ENCODE data around the gene NF2.
"Not testable (repeated sequence)": the region's sequence is repeated elsewhere in the genome, so short reads cannot be mapped to it uniquely, and the experiment has no call there.

Gene NF2

DNA sequence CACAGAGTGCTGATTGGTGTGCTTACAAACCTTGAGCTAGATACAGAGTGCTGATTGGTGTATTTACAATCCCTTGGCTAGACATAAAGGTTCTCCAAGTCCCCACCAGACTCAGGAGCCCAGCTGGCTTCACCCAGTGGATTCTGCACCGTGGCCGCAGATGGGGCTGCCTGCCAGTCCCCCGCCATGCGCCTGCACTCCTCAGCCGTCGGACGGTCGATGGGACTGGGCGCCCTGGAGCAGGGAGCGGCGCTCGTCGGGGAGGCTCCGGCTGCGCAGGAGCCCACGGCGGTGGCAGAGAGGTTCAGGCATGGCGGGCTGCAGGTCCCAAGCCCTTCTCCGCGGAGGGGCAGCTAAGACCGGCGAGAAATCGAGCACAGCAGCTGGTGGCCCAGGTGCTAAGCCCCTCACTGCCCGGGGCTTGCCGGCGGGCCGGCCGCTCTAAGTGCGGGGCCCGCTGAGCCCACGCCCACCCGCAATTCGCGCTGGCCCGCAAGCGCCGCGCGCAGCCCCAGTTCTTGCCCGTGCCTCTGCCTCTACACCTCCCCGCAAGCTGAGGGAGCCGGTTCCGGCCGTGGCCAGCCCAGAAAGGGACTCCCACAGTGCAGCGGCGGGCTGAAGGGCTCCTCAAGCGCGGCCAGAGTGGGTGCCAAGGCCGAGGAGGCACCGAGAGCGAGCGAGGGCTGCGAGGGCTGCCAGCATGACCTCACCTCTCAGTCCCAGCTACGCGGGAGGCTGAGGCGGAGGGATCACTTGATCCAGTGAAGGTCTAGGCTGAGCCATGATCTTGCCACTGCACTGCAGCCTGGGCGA, 5.4 kb upstream of the NF2 start:
- DNase-seq: not testable (repeated sequence)

- DNase-seq: no peak
These were observed 4.8 kb upstream of the NF2 start for GRCh38 chr22:29598684-29599020.

DNA sequence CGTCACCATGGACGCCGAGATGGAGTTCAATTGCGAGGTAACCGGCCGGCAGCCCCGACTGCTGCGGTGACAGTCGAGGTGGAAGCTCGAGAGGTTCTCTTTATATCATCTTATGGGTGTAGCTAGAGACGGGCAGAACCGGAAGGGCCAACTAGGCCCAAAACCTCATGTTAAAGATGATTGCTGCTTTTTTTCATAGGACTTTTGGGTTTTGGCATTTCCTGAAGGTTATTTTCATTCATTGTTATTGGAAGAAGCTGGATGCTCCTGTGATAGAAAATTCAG, 585 bp downstream of the NF2 start:
- DNase-seq: peak; percentile 54

DNA sequence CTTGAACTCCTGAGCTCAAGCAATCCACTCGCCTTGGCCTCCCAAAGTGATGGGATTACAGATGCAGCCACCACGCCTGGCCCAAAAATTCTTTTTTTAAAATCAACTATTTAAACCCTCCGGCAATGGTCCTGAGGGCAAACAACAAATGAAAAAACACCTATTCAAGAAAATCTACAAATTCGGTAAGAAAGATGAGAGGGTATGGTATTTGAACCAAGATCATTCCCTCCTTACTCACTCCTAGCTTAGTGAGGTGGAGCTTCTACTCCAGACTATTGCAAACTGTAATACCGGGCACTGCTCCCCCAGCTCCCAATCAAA, 2.1 kb downstream of the NF2 start:
- DNase-seq: no peak

DNA sequence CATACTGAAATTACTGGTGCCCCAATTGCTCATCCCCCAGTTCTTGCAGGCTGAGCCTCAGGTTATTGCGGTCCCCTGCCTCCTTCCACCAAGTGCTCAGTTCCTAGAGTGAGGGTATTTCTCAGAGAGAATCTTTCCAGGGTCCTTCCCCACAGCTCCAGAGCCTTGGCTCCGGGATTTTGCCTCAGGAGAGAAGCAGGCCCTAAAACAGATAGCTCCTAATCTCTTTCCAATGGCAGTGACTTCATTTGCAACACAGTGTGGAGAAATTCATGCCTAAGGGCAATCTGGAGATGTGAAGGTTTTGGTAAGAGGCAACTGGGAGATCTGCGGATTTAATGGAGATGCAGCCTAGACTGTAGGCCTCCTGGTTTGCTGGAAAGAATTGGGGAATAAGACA, 2.9 kb downstream of the NF2 start:
- DNase-seq: no peak

- no peak for DNase-seq
These were observed 4.0 kb downstream of the NF2 start for GRCh38 chr22:29607426-29607825.

GRCh38 chr22:29609139-29609538, 5.7 kb downstream of the NF2 start:
- no peak for DNase-seq

DNA sequence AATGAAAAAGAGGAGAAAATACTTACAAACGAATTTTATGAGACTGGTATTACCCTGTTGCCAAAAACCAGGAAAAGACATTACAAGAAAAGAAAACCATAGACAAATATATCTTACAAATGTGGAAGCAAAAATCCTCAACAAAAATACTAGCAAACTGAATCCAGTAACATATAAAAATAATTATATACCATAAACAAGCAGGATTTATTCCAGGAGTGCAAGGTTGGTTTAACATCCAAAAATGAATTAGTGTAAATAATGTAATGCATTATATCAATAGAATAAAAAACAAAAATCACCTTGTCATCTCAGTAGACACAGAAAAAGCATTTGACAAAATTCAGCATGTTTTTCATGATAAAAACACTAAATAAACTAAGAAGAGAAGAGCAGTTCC, 7.3 kb downstream of the NF2 start:
- DNase-seq: no peak

- no peak for DNase-seq
These were observed 12.4 kb downstream of the NF2 start for GRCh38 chr22:29615705-29616327.

- peak; percentile 49 for DNase-seq
These were observed 14.6 kb downstream of the NF2 start for GRCh38 chr22:29617922-29618629.

DNA sequence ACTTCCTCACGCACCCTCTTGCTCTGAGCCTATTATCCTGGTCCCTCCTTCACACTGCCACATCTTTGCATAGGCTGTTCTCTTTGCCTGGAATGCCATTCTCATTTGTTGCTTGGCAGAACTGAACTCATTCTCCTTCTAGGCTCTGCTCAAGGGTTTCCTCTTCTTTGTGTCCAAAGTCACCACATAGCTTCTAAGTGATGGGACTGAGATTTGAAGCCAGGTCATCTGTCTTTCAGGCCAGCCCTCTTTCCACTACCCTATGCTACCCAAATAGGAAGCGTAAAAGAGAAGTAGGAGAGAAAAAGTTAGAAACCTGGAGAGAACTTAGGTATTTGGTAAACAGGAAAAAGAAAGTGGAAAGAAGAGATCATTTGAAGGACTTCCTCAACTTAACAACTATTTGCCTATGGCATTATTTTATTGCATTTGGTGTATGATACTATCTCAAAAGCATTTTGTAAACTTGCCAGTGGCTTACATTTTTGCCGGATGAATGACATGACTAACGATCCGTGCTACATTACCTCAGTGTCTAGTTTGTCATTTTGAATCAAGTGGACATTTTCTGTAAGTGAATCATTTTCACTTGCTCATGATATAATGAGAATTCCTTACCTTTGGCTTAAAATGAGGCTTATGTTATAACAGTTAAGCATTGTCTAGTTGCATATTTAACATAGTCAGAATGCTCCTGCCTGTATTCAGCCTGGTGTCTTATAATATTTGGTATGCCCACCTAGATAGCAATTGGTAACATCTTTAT, 18.5 kb downstream of the NF2 start:
- no peak for DNase-seq

DNA sequence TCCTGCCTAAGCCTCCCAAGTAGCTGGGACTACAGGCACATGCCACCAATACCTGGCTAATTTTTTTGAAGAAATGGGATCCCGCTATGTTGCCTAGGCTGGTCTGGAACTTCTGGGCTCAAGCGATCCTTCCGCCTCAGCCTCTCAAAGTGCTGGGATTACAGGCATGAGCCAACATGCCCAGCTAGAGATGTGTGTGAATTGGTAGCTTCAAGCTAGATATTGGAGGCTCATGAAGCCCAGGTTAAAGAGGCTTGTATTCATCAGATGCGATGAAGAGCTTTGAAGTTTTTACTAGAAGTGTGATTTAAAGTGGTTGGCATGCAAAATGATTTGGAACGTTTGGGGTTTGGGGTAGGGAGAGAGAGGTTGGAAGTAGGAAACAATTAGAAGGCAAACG, 19.6 kb downstream of the NF2 start:
- no peak for DNase-seq

- no peak for DNase-seq
These were observed 20.2 kb downstream of the NF2 start for GRCh38 chr22:29623553-29624169.

DNA sequence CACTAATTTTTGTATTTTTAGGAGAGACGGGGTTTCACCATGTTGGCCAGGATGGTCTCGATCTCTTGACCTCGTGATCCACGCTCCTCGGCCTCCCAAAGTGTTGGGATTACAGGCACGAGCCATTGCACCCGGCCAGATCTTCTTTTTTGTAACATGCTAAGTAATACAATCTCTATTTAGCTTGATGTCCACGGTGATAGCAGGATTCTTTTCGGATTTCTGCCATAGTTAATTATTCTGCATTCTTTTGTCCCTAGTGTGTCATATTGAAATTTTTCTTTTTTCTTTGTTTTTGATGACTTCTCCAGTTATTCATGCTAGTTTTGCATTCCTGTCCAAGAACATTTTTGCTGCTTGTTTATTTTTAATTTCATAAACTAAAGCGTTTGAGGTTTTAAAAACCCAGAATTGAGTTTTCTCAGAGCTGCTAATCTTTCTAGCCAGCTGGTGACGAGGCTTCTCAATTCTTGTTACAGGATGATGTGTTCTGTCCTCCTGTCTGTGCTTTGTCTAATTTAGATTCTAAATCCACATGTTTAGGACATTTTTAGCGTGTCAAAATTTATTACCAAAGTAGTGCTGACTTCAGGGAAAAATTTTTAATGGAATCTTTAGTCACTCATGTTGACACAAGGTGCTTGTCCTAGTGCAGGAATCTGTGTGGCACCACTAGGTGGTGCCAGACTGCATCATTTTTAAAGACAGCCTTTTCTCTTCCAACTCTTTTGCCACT, 21.8 kb downstream of the NF2 start:
- DNase-seq: peak; percentile 56

GRCh38 chr22:29626497-29627195, 23.2 kb downstream of the NF2 start:
- DNase-seq: no peak

DNA sequence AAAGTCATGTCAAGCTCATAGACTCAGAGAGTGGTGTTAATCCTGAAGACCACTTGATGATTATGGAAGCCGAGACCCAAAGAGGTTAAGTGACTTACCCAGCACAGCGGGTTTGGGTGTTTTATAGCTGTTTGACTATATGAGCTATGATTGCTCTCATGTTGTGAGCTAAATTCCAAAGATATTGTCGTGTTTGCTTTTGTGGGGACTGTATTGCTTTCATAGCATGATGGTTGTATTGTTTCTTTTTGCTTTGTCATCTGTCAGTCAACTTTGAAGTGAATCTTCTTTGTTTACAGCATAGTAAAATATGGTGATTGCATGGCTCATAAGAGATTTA, 23.7 kb downstream of the NF2 start:
- no peak for DNase-seq

DNA sequence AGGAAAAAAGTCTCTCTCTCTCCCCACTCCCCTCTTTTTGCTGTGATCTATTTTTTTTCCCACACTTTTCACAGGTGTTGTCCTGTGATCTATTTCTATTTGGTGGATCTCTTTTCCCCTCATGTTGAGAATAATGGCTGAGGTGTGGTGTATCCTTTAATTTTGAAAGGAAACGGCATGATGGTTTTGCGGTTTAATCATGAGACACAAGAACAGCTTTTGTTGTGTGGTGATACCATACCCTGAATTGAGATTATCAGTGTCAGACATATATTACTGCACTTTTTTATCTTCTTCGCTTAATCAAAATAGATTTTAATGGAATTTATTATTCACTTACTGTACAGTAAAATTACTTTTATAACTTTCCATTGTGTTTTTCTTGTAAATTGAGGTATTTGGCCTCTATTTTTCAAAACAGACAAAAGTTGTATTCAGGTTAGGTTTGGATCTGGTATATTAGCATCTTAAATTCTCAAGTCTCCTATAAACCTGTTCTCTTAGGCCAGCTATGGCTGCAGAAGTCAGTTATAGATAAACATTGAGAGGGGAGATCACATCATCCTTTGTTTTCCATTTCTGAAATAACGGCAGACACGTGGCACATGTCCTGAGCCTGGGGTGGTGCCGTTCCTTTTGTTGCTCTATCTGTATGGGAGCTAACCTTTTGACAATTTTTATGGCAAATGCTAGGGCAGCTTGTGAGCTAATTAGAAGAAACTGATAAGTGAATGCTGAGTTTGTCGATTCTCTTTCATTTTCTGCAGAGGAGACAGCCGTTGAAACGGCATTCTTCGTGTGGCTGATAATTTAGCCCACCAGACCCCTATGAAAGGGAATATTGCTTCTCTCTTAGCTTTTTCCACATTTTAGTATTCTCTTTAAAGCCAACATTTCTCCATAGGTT, 25.8 kb downstream of the NF2 start:
- no peak for DNase-seq

DNA sequence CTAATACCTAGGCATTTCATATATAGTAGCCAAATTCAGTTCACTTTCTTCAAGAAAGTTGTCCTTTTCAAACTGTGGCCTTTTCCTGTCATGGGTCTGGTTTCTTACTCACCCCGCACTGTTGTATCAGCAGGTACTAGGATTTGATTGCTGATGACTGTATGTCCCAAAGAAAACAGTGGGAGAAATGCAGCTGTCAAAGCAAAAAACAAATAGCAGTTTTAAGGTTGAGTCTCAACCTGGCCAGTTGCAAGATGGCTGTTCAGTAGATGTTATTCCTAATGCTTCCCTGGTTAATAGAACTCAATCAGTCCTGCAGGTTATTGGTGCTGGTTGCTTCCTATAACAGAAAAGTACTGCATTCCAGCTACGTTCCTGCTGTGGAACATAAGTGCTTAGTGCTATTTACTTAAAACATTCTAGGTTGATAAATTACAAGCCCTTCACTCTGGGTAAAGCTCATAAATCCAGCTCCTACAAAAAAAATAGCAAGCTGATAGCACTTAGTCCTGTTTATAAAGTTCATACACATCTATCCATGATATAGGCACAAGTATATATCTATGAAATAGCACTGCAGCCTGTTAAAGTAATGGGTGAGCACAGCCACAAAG, 26.6 kb downstream of the NF2 start:
- no peak for DNase-seq

- DNase-seq: no peak
These were observed 27.6 kb downstream of the NF2 start for GRCh38 chr22:29630987-29631386.

DNA sequence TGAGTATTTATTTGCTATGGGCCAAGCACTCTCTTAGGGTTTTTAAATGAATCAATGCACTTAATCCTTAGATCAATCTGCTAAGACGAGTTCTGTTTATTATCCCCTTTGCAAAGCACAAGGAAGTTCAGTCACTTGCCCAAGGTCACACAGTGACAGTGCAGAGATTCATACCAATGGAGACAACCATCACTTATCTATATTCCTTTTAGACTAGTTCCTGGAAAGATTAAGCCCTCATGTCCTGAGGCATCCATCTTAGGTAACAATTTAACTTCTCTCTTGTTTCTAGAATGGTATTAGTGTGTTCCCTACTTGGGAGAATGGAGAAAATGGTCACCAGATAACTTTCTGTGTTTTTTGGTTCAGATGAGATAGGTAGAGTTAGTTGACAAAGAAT, 28.3 kb downstream of the NF2 start:
- no peak for DNase-seq

- no peak for DNase-seq
These were observed 29.2 kb downstream of the NF2 start for GRCh38 chr22:29632672-29633071.

Measured in activated CD4-positive, alpha-beta T cell treated with anti-CD3 and anti-CD28 coated beads, Interleukin-2, Interleukin-6, amounts not matched to agents 100 ng/mL and 50 ng/mL, durations not matched to agents 16 hours and 8 hours (primary cell).